WI38 (cell line): Measurements from ENCODE around the gene SOBP.

ENCODE experiments used
- H3K4me3 ChIP-seq: 2 replicates; pipeline ENCODE4 v1.5.1; 2011; ENCODE audit warnings: low read depth, mild to moderate bottlenecking, control low read depth, low read length
- CTCF ChIP-seq: IDR thresholded peaks from 2 replicates; pipeline ENCODE4 v1.5.1; 2012; ENCODE audit warnings: low read depth, mild to moderate bottlenecking, control low read depth, low read length

SOBP gene

GRCh38 chr6:107557698-107558097 lies 67.8 kb downstream of the SOBP start:
- no peak for TF ChIP-seq CTCF
- no peak overlapping the region for H3K4me3 ChIP-seq

DNA sequence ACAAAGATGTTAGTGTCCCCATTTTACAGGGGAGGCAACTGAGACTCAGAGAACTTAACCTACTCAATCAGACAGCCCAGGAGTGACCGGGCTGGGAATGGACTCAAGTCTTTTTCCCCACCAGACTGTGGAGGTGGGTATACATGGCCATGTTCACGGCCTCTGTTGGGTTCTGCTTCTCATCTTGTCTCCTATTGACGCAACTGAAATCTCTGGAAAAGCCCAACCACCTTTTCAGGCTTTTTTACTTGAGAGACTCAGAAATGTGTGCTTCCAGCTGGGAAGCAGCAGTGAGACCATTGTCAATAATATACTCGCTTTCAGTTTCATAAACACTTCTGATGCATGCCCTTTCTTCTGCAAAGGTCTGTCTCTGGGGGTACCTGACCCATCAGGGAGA lies 70.7 kb downstream of the SOBP start:
- TF ChIP-seq CTCF: no peak
- no peak overlapping the region for H3K4me3 ChIP-seq

DNA sequence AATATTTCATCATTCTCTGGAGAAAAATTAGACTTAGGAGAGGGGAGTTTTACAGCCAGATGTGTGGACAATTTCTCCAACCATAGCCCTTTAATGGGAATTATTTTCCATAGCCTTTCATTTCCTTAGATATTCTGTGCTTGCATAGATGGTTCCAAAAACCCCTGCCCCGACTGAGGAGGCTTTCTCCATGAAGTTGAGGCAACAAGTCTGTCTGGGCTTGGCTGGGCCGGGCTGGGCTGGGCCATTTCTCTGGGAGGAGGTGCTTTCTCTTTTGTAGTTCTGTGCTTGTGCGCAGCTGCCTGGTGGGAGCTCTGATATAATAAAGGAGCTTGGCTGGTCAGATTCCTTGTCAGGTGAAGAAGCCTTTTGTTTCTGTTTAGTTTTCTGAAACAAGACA lies 71.4 kb downstream of the SOBP start:
- no peak for TF ChIP-seq CTCF
- no peak overlapping the region for H3K4me3 ChIP-seq

GRCh38 chr6:107563694-107564588 lies 74.0 kb downstream of the SOBP start:
- no peak overlapping the region for H3K4me3 ChIP-seq
- TF ChIP-seq CTCF: no peak

- no peak overlapping the region for H3K4me3 ChIP-seq
- no peak for TF ChIP-seq CTCF
Observed at GRCh38 chr6:107564589-107564951, 74.7 kb downstream of the SOBP start.

DNA sequence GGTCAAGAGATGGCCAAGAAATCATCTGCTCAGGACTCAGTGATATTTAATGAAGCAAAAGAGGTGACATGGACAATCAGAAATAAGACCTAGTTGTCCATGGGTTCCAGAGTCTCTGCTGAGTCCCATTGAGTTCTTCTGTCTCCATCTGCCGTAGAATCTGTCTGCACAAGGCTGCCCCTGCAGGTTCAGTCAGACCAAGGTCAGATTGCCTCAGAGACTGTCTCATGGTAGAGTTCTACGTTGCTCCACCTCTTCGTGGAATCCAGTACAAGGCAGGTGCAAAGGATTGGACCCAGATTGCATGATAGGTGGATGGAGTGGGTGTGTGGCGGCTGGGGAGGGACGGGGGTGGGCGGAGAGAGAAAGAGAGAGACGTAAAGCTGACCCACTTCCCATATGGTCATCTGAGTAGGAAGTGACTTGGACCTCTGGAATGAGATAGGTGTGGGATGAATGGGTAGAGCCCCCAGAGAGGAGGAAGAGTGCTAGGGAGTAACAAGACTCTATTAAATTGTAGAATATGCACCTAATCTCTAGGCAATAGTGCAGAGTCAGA lies 75.3 kb downstream of the SOBP start:
- H3K4me3 ChIP-seq: no peak overlapping the region
- no peak for TF ChIP-seq CTCF

GRCh38 chr6:107567643-107568042 lies 77.7 kb downstream of the SOBP start:
- TF ChIP-seq CTCF: no peak

More at GRCh38 chr6:107567643-107568042, 77.7 kb downstream of the SOBP start:
- no peak overlapping the region for H3K4me3 ChIP-seq
